ENCODE results near the gene SLC37A1.

Gene SLC37A1

GRCh38 chr21:42564561-42564971 lies 50.9 kb downstream of the SLC37A1 start:
- no peak for DNase-seq

- DNase-seq: no peak
Observed at GRCh38 chr21:42565206-42565810, 51.7 kb downstream of the SLC37A1 start.

- DNase-seq: no peak
Observed at GRCh38 chr21:42565886-42566523, 52.4 kb downstream of the SLC37A1 start.

- peak in 1 of 2 experiments; percentile 32 for DNase-seq
Observed at GRCh38 chr21:42566524-42567213, 53.0 kb downstream of the SLC37A1 start.

- DNase-seq: no peak
Observed at GRCh38 chr21:42567214-42567555, 53.5 kb downstream of the SLC37A1 start.

GRCh38 chr21:42567861-42568260 lies 54.2 kb downstream of the SLC37A1 start:
- DNase-seq: no peak

- no peak for DNase-seq
Observed at GRCh38 chr21:42568376-42568775, 54.7 kb downstream of the SLC37A1 start.

GRCh38 chr21:42568866-42569731 lies 55.4 kb downstream of the SLC37A1 start:
- DNase-seq: peak in 1 of 2 experiments; percentile 10

- DNase-seq: no peak
Observed at GRCh38 chr21:42569732-42570301, 56.2 kb downstream of the SLC37A1 start.

GRCh38 chr21:42570362-42570761 lies 56.7 kb downstream of the SLC37A1 start:
- no peak for DNase-seq

- peak; percentile 51 to 67 for DNase-seq
Observed at GRCh38 chr21:42570841-42571387, 57.3 kb downstream of the SLC37A1 start.

- no peak for DNase-seq
Observed at GRCh38 chr21:42571391-42572150, 57.9 kb downstream of the SLC37A1 start.

- no peak for DNase-seq
Observed at GRCh38 chr21:42572906-42573495, 59.3 kb downstream of the SLC37A1 start.

GRCh38 chr21:42574234-42575027 lies 60.8 kb downstream of the SLC37A1 start:
- no peak for DNase-seq

GRCh38 chr21:42575111-42575510 lies 61.5 kb downstream of the SLC37A1 start:
- DNase-seq: no peak

GRCh38 chr21:42576639-42577038 lies 63.0 kb downstream of the SLC37A1 start:
- no peak for DNase-seq

GRCh38 chr21:42578034-42578433 lies 64.4 kb downstream of the SLC37A1 start:
- DNase-seq: no peak

- DNase-seq: no peak
Observed at GRCh38 chr21:42578761-42579415, 65.2 kb downstream of the SLC37A1 start.

- no peak for DNase-seq
Observed at GRCh38 chr21:42579456-42580075, 65.9 kb downstream of the SLC37A1 start.
